B cell (primary cell): ENCODE measurements around the gene EPN2. TPM values are rescaled to one million over a fixed set of nuclear protein-coding genes. Genes with fewer than 3 reads are reported as not detected.

Source experiments
- ATAC-seq: fragments of 200-7000 bp; cut with Tn5 transposase; one replicate; pipeline ENCODE4 v1.10.0; 2021; ENCODE audit warnings: low read depth, mild to moderate bottlenecking, moderate number of reproducible peaks, moderate library complexity
- CTCF ChIA-PET: fragments of 350-600 bp; sonication (Branson Sonifier 250); formaldehyde crosslinking; loops from one replicate; lab custom pipeline; 2021; ENCODE audit warnings: antibody characterized with exemption, inconsistent platforms; lab: Charles Lee
- POLR2A ChIA-PET: fragments of 350-600 bp; sonication (Branson Sonifier 250); formaldehyde crosslinking; loops from one replicate; lab custom pipeline; 2021; ENCODE audit warnings: antibody characterized with exemption; lab: Charles Lee
- DNase-seq: peaks from one replicate; pipeline ENCODE4 v3.0.0; 2013
- H2AFZ ChIP-seq: 2 replicates; pipeline ENCODE4 v1.6.1; 2012; ENCODE audit warnings: mild to moderate bottlenecking, low read depth, low read length; ENCODE audit not compliant: insufficient read depth, poor library complexity, severe bottlenecking
- H3K27ac ChIP-seq, 2 donors: 1 replicate in 1 of 2; 2 replicates in 1 of 2; pipeline ENCODE4 v1.5.1; 2012 to 2013; ENCODE audit warnings: low read length in 2 of 2, mild to moderate bottlenecking in 2 of 2, moderate library complexity in 1 of 2
- H3K27me3 ChIP-seq, 4 experiments: fragments of 200-600 bp in 1 of 4; sonication (generic) in 1 of 4; replicated peaks in 1 of 4; 1 replicate in 2 of 4; 2 replicates in 2 of 4; pipeline versions ENCODE4 v1.6.1 to v1.7.0; 2013 to 2016; ENCODE audit warnings: low read length in 3 of 4, mild to moderate bottlenecking in 2 of 4, mixed read lengths in 1 of 4, moderate library complexity in 1 of 4; ENCODE audit not compliant: insufficient read depth in 4 of 4, control insufficient read depth in 3 of 4; ENCODE audit errors: control extremely low read depth in 1 of 4
- H3K36me3 ChIP-seq, 2 experiments: replicated peaks in 1 of 2; 1 replicate in 1 of 2; 2 replicates in 1 of 2; pipeline versions ENCODE4 v1.6.1 to v1.7.1; 2013; ENCODE audit warnings: low read length in 1 of 2; ENCODE audit not compliant: insufficient read depth in 2 of 2, control insufficient read depth in 1 of 2; ENCODE audit errors: control extremely low read depth in 1 of 2, extremely low read depth in 1 of 2
- H3K4me1 ChIP-seq, 2 donors: fragments of 200-600 bp in 1 of 2; sonication (generic) in 1 of 2; 1 replicate in 1 of 2; 2 replicates in 1 of 2; pipeline versions ENCODE4 v1.5.1 to v1.6.1; 2013 to 2017; ENCODE audit warnings: low read length in 2 of 2; ENCODE audit not compliant: control insufficient read depth in 2 of 2, insufficient read depth in 2 of 2
- H3K4me2 ChIP-seq: replicated peaks from 2 replicates; pipeline ENCODE3; 2012; ENCODE audit warnings: mild to moderate bottlenecking, low read depth, low read length; ENCODE audit not compliant: poor library complexity, severe bottlenecking
- H3K4me3 ChIP-seq, 5 experiments: fragments of 200-600 bp in 1 of 5; sonication (generic) in 1 of 5; 1 replicate in 3 of 5; 2 replicates in 2 of 5; pipeline versions ENCODE4 v1.5.1 to v1.7.0; 2011 to 2016; ENCODE audit warnings: low read length in 4 of 5, mild to moderate bottlenecking in 4 of 5, low read depth in 2 of 5, control low read depth in 1 of 5, moderate library complexity in 1 of 5; ENCODE audit not compliant: insufficient read depth in 1 of 5; ENCODE audit errors: control extremely low read depth in 1 of 5, extremely low read depth in 1 of 5
- H3K79me2 ChIP-seq: fragments of 200-600 bp; sonication (generic); one replicate; pipeline ENCODE4 v1.6.0; 2016; ENCODE audit warnings: low read length; ENCODE audit not compliant: control insufficient read depth, insufficient read depth
- H3K9ac ChIP-seq: fragments of 200-600 bp; sonication (generic); 2 replicates; pipeline ENCODE4 v1.6.1; 2017; ENCODE audit warnings: mild to moderate bottlenecking, low read length, moderate library complexity
- H3K9me3 ChIP-seq, 3 donors: one replicate each; pipeline versions ENCODE4 v1.6.1 to v1.7.1; 2013; ENCODE audit warnings: low read length in 2 of 3; ENCODE audit not compliant: control insufficient read depth in 2 of 3, insufficient read depth in 1 of 3; ENCODE audit errors: control extremely low read depth in 1 of 3
- H4K20me1 ChIP-seq: 2 replicates; pipeline ENCODE4 v1.6.0; 2012; ENCODE audit warnings: mild to moderate bottlenecking, low read length; ENCODE audit not compliant: insufficient read depth, control insufficient read depth, poor library complexity, severe bottlenecking
- H3K27ac Mint-ChIP-seq: one replicate; pipeline ENCODE4 v1.8.0; 2021; ENCODE audit warnings: mixed read lengths
- H3K27me3 Mint-ChIP-seq: one replicate; pipeline ENCODE4 v1.8.0; 2021; ENCODE audit warnings: mixed read lengths
- H3K4me1 Mint-ChIP-seq: one replicate; pipeline ENCODE4 v1.8.0; 2021; ENCODE audit warnings: mixed read lengths
- H3K4me3 Mint-ChIP-seq: one replicate; pipeline ENCODE4 v1.8.0; 2021; ENCODE audit warnings: mixed read lengths
- H3K9me3 Mint-ChIP-seq: one replicate; pipeline ENCODE4 v1.8.0; 2022; ENCODE audit warnings: mixed read lengths; ENCODE audit not compliant: insufficient read depth
- CTCF ChIP-seq: fragments of 200-600 bp; IDR thresholded peaks from one replicate; pipeline ENCODE4 v1.8.0; 2022; ENCODE audit warnings: antibody characterized with exemption, mild to moderate bottlenecking
- EZH2 ChIP-seq: IDR thresholded peaks from 2 replicates; pipeline ENCODE4 v1.6.1; 2012; ENCODE audit warnings: borderline replicate concordance, low read depth, mild to moderate bottlenecking, moderate library complexity, low read length; ENCODE audit not compliant: insufficient read depth, poor library complexity, severe bottlenecking
- WGBS: methylation state at CpG from one replicate; pipeline ENCODE4 v1.1.5; 2013; ENCODE audit warnings: missing lambda C conversion rate; ENCODE audit not compliant: insufficient coverage; 5-methylcytosine and 5-hydroxymethylcytosine counted together
- intact Hi-C: fragments of 100-400 bp; cut with micrococcal nuclease; formaldehyde crosslinking; loops from one replicate; pipeline ENCODE4 v1.10.0; 2022
- polyA plus RNA-seq: library from polyadenylated mRNA; depleted of rRNA; stranded (reverse); fragments of >200 nt; gene quantifications from 2 replicates; pipeline ENCODE4 v1.2.3, GENCODE V29; 2012
- total RNA-seq, 2 donors: library from RNA; stranded (reverse); fragments of 120-200 nt in 1 of 2; gene quantifications; 1 replicate in 1 of 2; 2 replicates in 1 of 2; pipeline versions ENCODE4 v1.2.3 to v1.2.4, GENCODE V29; 2013 to 2022

EPN2 gene
- total and polyA plus RNA-seq, 2 donors (not counting 1 experiment from before 2014, with no cell fraction given): 15.7 to 35.6 TPM

GRCh38 chr17:19357761-19358160 lies 120.6 kb downstream of the EPN2 start:
- no peaks in the 10 kb centered on the region for H3K9me3 Mint-ChIP-seq
- H3K27ac Mint-ChIP-seq: no peak overlapping the region
- no peaks in the 10 kb centered on the region for H4K20me1 ChIP-seq
- peaks cover 17% of the 10 kb centered on the region for H3K27me3 Mint-ChIP-seq
- no peaks in the 10 kb centered on the region for H3K79me2 ChIP-seq
- H3K4me1 ChIP-seq: peaks cover 7 to 11% of the 10 kb centered on the region in 2 donors
- intact Hi-C loops: no loop called here
- no peak overlapping the region for H2AFZ ChIP-seq
- H3K27me3 ChIP-seq: peaks cover 0 to 8% (median 0%) of the 10 kb centered on the region in 4 experiments
- H3K9me3 ChIP-seq: no peaks in the 10 kb centered on the region
- no peak overlapping the region for H3K4me3 Mint-ChIP-seq
- TF ChIP-seq CTCF: no peak
- H3K4me3 ChIP-seq: no peak overlapping the region
- 93% methylated on average over 7 of the region's 7 CpGs for WGBS
- ATAC-seq: no peak
- CTCF ChIA-PET: interaction anchor here (1.0 kb wide), 1 partner anchor 89 kb away, joined by 3 read pairs; no protein-coding TSS in a partner anchor
- H3K36me3 ChIP-seq: no peaks in the 10 kb centered on the region
- no peak overlapping the region for H3K4me2 ChIP-seq
- no peak overlapping the region for H3K27ac ChIP-seq
- DNase-seq: no peak
- POLR2A ChIA-PET: no interaction called here
- H3K4me1 Mint-ChIP-seq: peaks cover 12% of the 10 kb centered on the region
- no peak overlapping the region for H3K9ac ChIP-seq

GRCh38 chr17:19359151-19359550 lies 122.0 kb downstream of the EPN2 start:
- H3K9ac ChIP-seq: no peak overlapping the region
- peaks cover 7 to 15% of the 10 kb centered on the region in 2 donors for H3K4me1 ChIP-seq
- Mint-ChIP-seq H3K4me1 (peaks cover 14% of the 10 kb centered on the region), H3K27me3 (peaks cover 17% of the 10 kb centered on the region), H3K9me3 (no peaks in the 10 kb centered on the region), H3K4me3 (no peak overlapping the region), H3K27ac (no peak overlapping the region)
- H3K4me3 ChIP-seq: no peak overlapping the region
- no peak for ATAC-seq
- H2AFZ ChIP-seq: no peak overlapping the region
- no peak overlapping the region for H3K27ac ChIP-seq
- peaks cover 0 to 8% (median 0%) of the 10 kb centered on the region in 4 experiments for H3K27me3 ChIP-seq
- H3K79me2 ChIP-seq: no peaks in the 10 kb centered on the region
- no peaks in the 10 kb centered on the region for H4K20me1 ChIP-seq
- intact Hi-C loops: no loop called here
- WGBS: 95% methylated on average over 7 of the region's 7 CpGs
- TF ChIP-seq CTCF (no peak), EZH2 (no peak)
- ChIA-PET POLR2A (interaction anchor here (0.6 kb wide), 1 partner anchor 982 kb away, joined by 3 read pairs; no protein-coding TSS in a partner anchor), CTCF (interaction anchor here (1.0 to 1.7 kb wide), 2 partner anchors 11 to 89 kb away, joined by 3 read pairs; no protein-coding TSS in a partner anchor)
- H3K9me3 ChIP-seq: no peaks in the 10 kb centered on the region
- H3K36me3 ChIP-seq: no peaks in the 10 kb centered on the region
- DNase-seq: no peak
- H3K4me2 ChIP-seq: no peak overlapping the region
